Stimulated activated CD4-positive, alpha-beta T cell treated with anti-CD3 and anti-CD28 coated beads, Interleukin-2, amount 100 ng/mL, for 4 hours (primary cell): Measurements from ENCODE around the gene RFC5.
"Not testable (repeated sequence)": the region's sequence is repeated elsewhere in the genome, so short reads cannot be mapped to it uniquely, and the experiment has no call there.

Source experiments
- DNase-seq: peaks from one replicate; pipeline ENCODE4 v3.0.0-alpha.2; 2020; ENCODE audit warnings: low read depth

Gene RFC5

GRCh38 chr12:118015306-118015705 is 1.2 kb upstream of the RFC5 start:
- DNase-seq: no peak

- DNase-seq: no peak
Observed at GRCh38 chr12:118015944-118016343, 559 bp upstream of the RFC5 start.

- no peak for DNase-seq
Observed at GRCh38 chr12:118017926-118018325, 1.4 kb downstream of the RFC5 start.

GRCh38 chr12:118020036-118020435 is 3.5 kb downstream of the RFC5 start:
- no peak for DNase-seq

GRCh38 chr12:118022097-118022727 is 5.7 kb downstream of the RFC5 start:
- not testable (repeated sequence) for DNase-seq

GRCh38 chr12:118022728-118023109 is 6.2 kb downstream of the RFC5 start:
- DNase-seq: no peak

GRCh38 chr12:118023301-118023860 is 6.9 kb downstream of the RFC5 start:
- DNase-seq: no peak

GRCh38 chr12:118025168-118025567 is 8.7 kb downstream of the RFC5 start:
- no peak for DNase-seq

- no peak for DNase-seq
Observed at GRCh38 chr12:118029166-118029565, 12.7 kb downstream of the RFC5 start.

GRCh38 chr12:118032188-118032587 is 15.7 kb downstream of the RFC5 start:
- DNase-seq: no peak

- no peak for DNase-seq
Observed at GRCh38 chr12:118033323-118033722, 16.8 kb downstream of the RFC5 start.

GRCh38 chr12:118033902-118034301 is 17.4 kb downstream of the RFC5 start:
- no peak for DNase-seq

GRCh38 chr12:118034429-118035189 is 18.1 kb downstream of the RFC5 start:
- no peak for DNase-seq

- DNase-seq: no peak
Observed at GRCh38 chr12:118035190-118036041, 18.9 kb downstream of the RFC5 start.

GRCh38 chr12:118036672-118037411 is 20.3 kb downstream of the RFC5 start:
- DNase-seq: no peak

- no peak for DNase-seq
Observed at GRCh38 chr12:118038137-118038536, 21.6 kb downstream of the RFC5 start.

GRCh38 chr12:118042091-118042490 is 25.6 kb downstream of the RFC5 start:
- no peak for DNase-seq

- no peak for DNase-seq
Observed at GRCh38 chr12:118044075-118044474, 27.6 kb downstream of the RFC5 start.

GRCh38 chr12:118044577-118044976 is 28.1 kb downstream of the RFC5 start:
- DNase-seq: no peak

GRCh38 chr12:118046430-118046829 is 29.9 kb downstream of the RFC5 start:
- no peak for DNase-seq

GRCh38 chr12:118050972-118051910 is 34.7 kb downstream of the RFC5 start:
- no peak for DNase-seq
